AG09309 (cell line): Measurements from ENCODE around the gene RBCK1.

Source experiments
- DNase-seq: peaks from one replicate; pipeline ENCODE4 v3.0.0-alpha.2; 2010; ENCODE audit warnings: low read depth
- H3K4me3 ChIP-seq: 2 replicates; pipeline ENCODE4 v1.5.1; 2011; ENCODE audit warnings: mild to moderate bottlenecking, low read depth, low read length, moderate library complexity; ENCODE audit not compliant: control insufficient read depth
- CTCF ChIP-seq: IDR thresholded peaks from 2 replicates; pipeline ENCODE4 v1.5.1; 2011; ENCODE audit warnings: mild to moderate bottlenecking, low read depth, low read length, inconsistent platforms; ENCODE audit not compliant: insufficient read depth, control insufficient read depth; ENCODE audit errors: missing control alignments

RBCK1 gene

DNA sequence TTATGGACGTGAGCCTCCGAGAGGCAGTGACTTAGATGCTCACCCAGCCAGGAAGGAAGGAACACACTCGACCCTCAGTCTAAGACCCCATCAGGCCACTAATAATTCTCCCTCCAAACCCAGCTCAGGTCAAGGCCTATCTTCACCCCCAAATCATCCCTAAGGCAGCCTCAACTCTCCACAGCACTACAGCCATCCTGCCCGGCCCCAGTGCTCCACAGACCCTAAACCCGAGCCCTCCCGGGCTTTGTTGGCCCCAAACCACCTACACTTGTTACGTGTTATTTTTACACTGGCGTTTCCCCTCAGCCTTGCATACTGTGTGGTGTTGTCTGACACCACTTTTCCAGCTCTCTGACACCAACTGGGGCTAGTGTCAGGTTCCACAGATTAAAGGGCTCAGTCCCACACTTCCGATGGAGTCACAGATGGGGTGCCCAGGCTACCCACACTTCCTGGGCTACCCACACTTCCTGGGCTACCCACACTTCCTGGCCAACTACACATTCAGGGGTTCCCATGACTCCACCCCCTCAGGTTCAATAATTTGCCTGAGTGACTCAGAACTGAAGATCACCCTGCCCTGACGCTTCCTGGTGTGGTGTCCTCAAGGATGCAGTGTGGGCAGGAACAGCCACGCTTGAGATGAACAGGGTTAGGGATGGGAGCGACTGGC, 25.3 kb downstream of the RBCK1 start:
- no peak for TF ChIP-seq CTCF
- no peak overlapping the region for H3K4me3 ChIP-seq
- no peak for DNase-seq

GRCh38 chr20:434221-434620, 26.1 kb downstream of the RBCK1 start:
- H3K4me3 ChIP-seq, result no peak overlapping the region
- TF ChIP-seq CTCF, result no peak
- no peak for DNase-seq

DNA sequence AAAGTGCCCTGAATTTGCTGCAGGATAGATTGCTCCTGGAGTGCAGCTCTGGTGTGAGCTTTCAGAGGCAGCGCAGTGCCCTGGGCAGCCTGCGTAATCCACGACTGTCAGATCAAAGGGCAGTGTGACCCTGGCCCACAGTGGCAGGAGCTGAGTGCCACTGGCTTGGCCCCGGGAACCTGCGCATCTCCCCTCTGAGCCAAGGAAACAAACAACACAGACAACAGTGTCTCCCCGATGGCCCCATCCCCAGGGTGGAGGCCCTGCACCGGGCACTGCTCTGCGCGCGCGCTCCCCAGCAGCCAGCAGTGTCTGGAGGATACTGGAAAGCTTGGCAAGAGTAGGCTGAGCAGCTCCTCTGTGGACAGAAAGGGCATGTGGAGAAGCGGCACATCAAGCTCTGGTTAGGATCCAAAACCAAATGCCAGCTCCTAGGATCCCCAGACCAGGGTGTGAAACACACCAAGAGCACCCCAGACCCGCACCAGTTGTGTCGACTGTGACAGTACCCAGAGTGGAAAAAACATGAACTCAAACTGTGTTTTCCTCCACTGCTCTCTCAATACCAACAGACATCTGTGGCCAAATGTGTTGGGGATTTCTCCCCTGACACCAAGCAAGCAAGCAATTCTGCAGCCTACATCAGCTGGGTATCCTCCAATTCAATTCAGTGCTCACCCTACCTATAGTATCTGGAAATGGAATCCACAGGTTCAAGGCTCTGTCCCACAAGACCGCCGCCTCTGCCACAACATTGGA, 26.7 kb downstream of the RBCK1 start:
- no peak overlapping the region for H3K4me3 ChIP-seq
- TF ChIP-seq CTCF, result no peak
- no peak for DNase-seq

- no peak for TF ChIP-seq CTCF
- H3K4me3 ChIP-seq, result no peak overlapping the region
These were observed 27.5 kb downstream of the RBCK1 start for GRCh38 chr20:435558-435957.

DNA sequence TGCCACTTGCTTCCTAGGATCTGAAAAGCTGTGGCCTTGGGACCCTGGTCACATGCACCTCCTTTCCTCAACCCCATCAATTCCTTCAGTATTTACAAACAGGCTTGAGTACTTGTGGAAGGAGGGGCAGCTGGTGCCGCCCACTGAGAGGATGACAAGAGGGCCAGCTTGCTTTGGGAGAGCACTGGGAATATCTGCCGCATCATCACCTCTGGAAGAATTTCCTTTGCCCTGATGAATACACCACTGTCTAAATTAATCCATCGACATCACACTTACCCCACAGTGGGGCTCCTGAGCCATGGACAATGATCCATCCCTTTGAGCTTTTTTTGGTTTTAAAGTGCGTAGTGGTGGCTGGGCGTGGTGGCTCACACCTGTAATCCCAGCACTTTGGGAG, 28.4 kb downstream of the RBCK1 start:
- TF ChIP-seq CTCF, result no peak
- H3K4me3 ChIP-seq, result no peak overlapping the region
- no peak for DNase-seq

More at GRCh38 chr20:435558-435957, 27.5 kb downstream of the RBCK1 start:
- no peak for DNase-seq

DNA sequence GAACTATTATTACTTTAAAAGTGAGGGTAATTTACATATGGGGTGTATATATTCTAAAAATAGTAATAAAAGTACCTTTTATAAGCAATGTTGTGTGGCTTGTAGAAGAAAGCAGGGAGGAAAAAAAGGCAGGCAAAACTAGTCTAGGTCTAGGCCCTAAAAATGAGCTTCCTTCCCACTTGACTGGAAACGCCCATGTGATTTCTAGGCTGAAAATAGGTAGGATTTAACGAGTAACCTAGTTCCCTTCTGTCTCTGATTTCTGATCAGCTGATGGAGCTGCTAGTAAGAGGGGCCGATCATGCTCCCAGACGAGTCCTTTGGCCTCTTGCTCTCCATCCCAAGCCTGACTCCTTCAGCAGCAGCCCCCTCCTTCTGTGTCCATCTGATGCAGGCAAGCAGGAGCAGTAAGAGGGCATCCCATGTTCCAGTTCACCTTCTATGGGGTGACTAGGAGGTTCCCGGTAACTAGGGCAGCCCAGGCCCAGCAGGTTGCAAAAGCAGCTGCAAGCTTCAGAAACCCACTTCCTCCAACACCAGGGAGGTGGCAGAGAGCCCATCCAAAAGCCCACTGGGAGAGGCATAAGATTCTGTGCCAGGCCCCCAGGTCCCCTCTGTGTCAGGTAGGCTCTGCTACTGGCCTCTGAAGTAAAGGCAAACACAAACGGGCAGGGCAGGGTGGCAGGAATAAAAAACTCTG, 29.8 kb downstream of the RBCK1 start:
- no peak overlapping the region for H3K4me3 ChIP-seq
- TF ChIP-seq CTCF, result no peak
- DNase-seq, result no peak
